Endodermal cell (in vitro differentiated cells): ENCODE data around the gene CYBB. TPM values are rescaled to one million over a fixed set of nuclear protein-coding genes. Genes with fewer than 3 reads are reported as not detected.

Experiments
- DNase-seq: peaks from one replicate; pipeline ENCODE4 v3.0.0-alpha.2; 2017
- H3K27ac ChIP-seq: 2 replicates; pipeline ENCODE4 v1.5.1; 2013; ENCODE audit warnings: mild to moderate bottlenecking, low read depth, low read length, moderate library complexity
- H3K27me3 ChIP-seq: 2 replicates; pipeline ENCODE4 v1.6.1; 2013; ENCODE audit warnings: mild to moderate bottlenecking, low read length, moderate library complexity; ENCODE audit not compliant: insufficient read depth, control insufficient read depth, poor library complexity, severe bottlenecking
- H3K36me3 ChIP-seq: 2 replicates; pipeline ENCODE4 v1.7.0; 2013; ENCODE audit warnings: mild to moderate bottlenecking, low read length, moderate library complexity; ENCODE audit not compliant: control insufficient read depth, insufficient read depth
- H3K4me1 ChIP-seq: one replicate; pipeline ENCODE4 v1.7.0; 2013; ENCODE audit warnings: low read length; ENCODE audit not compliant: control insufficient read depth, insufficient read depth
- H3K4me3 ChIP-seq: 2 replicates; pipeline ENCODE4 v1.5.1; 2013; ENCODE audit warnings: mild to moderate bottlenecking, low read length, moderate library complexity
- H3K9ac ChIP-seq: 2 replicates; pipeline ENCODE4 v1.6.1; 2013; ENCODE audit warnings: mild to moderate bottlenecking, low read length, moderate library complexity; ENCODE audit not compliant: poor library complexity, severe bottlenecking; ENCODE audit errors: extremely low read depth
- H3K9me3 ChIP-seq: 2 replicates; pipeline ENCODE4 v1.6.1; 2013; ENCODE audit warnings: mild to moderate bottlenecking, low read length, moderate library complexity; ENCODE audit not compliant: control insufficient read depth
- H3K27ac Mint-ChIP-seq: 2 replicates; pipeline ENCODE4 v1.8.0; 2020; ENCODE audit warnings: mixed read lengths
- H3K27me3 Mint-ChIP-seq: 2 replicates; pipeline ENCODE4 v1.8.0; 2021; ENCODE audit warnings: mild to moderate bottlenecking, mixed read lengths; ENCODE audit not compliant: insufficient read depth
- H3K36me3 Mint-ChIP-seq: 2 replicates; pipeline ENCODE4 v1.8.0; 2020; ENCODE audit warnings: low read depth, mixed read lengths
- H3K4me1 Mint-ChIP-seq: 2 replicates; pipeline ENCODE4 v1.8.0; 2020; ENCODE audit warnings: mixed read lengths
- H3K4me3 Mint-ChIP-seq: 2 replicates; pipeline ENCODE4 v1.8.0; 2020; ENCODE audit warnings: mild to moderate bottlenecking, moderate library complexity, mixed read lengths
- H3K9me3 Mint-ChIP-seq: 2 replicates; pipeline ENCODE4 v1.8.0; 2020; ENCODE audit warnings: mild to moderate bottlenecking, mixed read lengths
- WGBS, 2 experiments: methylation state at CpG; one replicate each; pipeline versions ENCODE4 v1.1.5 to v1.1.7; 2013; ENCODE audit warnings: missing lambda C conversion rate in 2 of 2, mixed read lengths in 1 of 2; ENCODE audit not compliant: insufficient coverage in 1 of 2, insufficient read length in 1 of 2; 5-methylcytosine and 5-hydroxymethylcytosine counted together
- total RNA-seq, 2 donors: library from RNA; stranded (reverse); fragmentation: NEBNext Ultra II Directional in 1 of 2; extraction: Animal tissue kit (Norgen Biotek cat#: 25700) in 1 of 2; gene quantifications; 2 replicates in 1 of 2; 3 replicates in 1 of 2; pipeline ENCODE4 v1.2.1, GENCODE V29; 2021
- TF ChIP-seq, protein P1 (sequence below): fragments of 200-600 bp; sonication (generic); conservative IDR thresholded peaks from 2 replicates; pipeline ENCODE4 v1.5.0; 2021; ENCODE audit warnings: antibody characterized with exemption, mild to moderate bottlenecking

The CYBB gene
- total RNA-seq, 2 donors from 2014 or later: not detected

DNA sequence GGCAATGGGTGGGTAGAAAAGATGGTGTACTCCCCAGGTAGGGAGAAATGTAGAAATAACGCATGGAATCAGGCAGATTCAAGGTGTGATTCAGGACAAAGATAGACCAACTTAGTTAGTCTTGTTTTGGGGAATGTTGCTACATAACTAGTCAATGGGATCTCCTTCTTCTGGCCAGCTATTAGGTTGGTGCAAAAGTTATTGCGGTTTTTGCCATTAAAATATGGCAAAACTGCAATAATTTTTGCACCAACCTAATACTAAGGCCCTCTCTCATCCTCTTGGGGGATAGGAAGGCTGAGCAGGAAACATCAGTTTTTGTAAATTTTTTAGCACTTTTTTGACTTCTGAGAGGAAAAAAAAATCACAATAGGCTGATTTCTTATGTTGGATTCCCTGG, 23.2 kb downstream of the CYBB start:
- DNase-seq: no peak
- no peak overlapping the region for H3K9ac ChIP-seq
- no peak overlapping the region for H3K4me3 Mint-ChIP-seq
- H3K27me3 Mint-ChIP-seq: no peaks in the 10 kb centered on the region
- H3K4me1 ChIP-seq: no peaks in the 10 kb centered on the region
- 100% methylated on average over 2 of the region's 2 CpGs; no CpG with 5 or more reads in 1 of the 2 experiments for WGBS, 2 experiments
- no peak overlapping the region for H3K27ac Mint-ChIP-seq
- H3K4me3 ChIP-seq: no peak overlapping the region
- H3K36me3 Mint-ChIP-seq: no peaks in the 10 kb centered on the region
- peaks cover 43% of the 10 kb centered on the region for H3K9me3 Mint-ChIP-seq
- no peaks in the 10 kb centered on the region for H3K9me3 ChIP-seq
- no peak overlapping the region for H3K27ac ChIP-seq
- H3K4me1 Mint-ChIP-seq: no peaks in the 10 kb centered on the region
- no peaks in the 10 kb centered on the region for H3K36me3 ChIP-seq
- TF ChIP-seq, protein P1, sequence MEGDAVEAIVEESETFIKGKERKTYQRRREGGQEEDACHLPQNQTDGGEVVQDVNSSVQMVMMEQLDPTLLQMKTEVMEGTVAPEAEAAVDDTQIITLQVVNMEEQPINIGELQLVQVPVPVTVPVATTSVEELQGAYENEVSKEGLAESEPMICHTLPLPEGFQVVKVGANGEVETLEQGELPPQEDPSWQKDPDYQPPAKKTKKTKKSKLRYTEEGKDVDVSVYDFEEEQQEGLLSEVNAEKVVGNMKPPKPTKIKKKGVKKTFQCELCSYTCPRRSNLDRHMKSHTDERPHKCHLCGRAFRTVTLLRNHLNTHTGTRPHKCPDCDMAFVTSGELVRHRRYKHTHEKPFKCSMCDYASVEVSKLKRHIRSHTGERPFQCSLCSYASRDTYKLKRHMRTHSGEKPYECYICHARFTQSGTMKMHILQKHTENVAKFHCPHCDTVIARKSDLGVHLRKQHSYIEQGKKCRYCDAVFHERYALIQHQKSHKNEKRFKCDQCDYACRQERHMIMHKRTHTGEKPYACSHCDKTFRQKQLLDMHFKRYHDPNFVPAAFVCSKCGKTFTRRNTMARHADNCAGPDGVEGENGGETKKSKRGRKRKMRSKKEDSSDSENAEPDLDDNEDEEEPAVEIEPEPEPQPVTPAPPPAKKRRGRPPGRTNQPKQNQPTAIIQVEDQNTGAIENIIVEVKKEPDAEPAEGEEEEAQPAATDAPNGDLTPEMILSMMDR: no peak
- H3K27me3 ChIP-seq: no peaks in the 10 kb centered on the region

DNA sequence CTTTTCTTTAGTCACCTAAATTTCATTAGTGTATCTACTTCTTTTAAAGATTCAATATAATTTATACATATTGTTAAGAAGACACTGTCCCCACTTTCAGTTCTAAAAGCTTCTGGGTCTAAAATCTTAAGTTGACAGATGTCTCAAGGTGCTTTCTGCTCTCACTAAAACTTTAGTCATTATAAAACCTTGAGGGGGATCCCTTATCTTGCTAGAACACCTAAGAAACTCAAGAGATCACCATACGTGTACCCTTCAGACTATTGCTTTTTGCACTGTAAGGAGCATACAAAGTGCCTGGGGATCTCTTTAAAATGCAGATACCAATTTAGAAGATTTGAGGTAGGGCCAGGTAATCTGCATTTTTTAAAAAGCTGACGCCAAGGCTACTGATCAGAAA, 30.1 kb downstream of the CYBB start:
- WGBS, 2 experiments: 93% methylated on average over 2 of the region's 2 CpGs; no CpG with 5 or more reads in 1 of the 2 experiments
- no peaks in the 10 kb centered on the region for H3K36me3 ChIP-seq
- Mint-ChIP-seq H3K4me3 (no peak overlapping the region), H3K27ac (no peak overlapping the region), H3K36me3 (no peaks in the 10 kb centered on the region), H3K27me3 (no peaks in the 10 kb centered on the region), H3K4me1 (peaks cover 12% of the 10 kb centered on the region), H3K9me3 (peaks cover 19% of the 10 kb centered on the region)
- no peak overlapping the region for H3K9ac ChIP-seq
- TF ChIP-seq, protein P1: no peak
- no peaks in the 10 kb centered on the region for H3K9me3 ChIP-seq
- peaks cover 3% of the 10 kb centered on the region for H3K4me1 ChIP-seq
- DNase-seq: no peak
- no peak overlapping the region for H3K27ac ChIP-seq
- no peak overlapping the region for H3K4me3 ChIP-seq
- no peaks in the 10 kb centered on the region for H3K27me3 ChIP-seq

DNA sequence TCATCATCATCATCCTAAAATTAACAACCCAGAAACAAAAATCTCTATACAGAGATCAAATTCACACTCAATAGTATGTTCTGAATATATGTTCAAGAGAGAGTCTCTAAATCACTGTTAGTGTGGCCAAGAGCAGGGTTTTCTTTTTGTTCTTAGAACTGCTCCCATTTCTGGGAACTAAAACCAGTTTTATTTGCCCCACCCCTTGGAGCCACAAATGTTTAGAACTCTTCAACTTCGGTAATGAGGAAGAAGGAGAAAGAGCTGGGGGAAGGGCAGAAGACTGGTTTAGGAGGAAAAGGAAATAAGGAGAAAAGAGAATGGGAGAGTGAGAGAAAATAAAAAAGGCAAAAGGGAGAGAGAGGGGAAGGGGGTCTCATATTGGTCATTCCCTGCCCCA, 32.3 kb downstream of the CYBB start:
- no peaks in the 10 kb centered on the region for H3K27me3 ChIP-seq
- Mint-ChIP-seq H3K36me3 (no peaks in the 10 kb centered on the region), H3K4me3 (no peak overlapping the region), H3K27me3 (no peaks in the 10 kb centered on the region), H3K27ac (no peak overlapping the region), H3K9me3 (peaks cover 15% of the 10 kb centered on the region), H3K4me1 (peaks cover 18% of the 10 kb centered on the region)
- WGBS, 2 experiments: 71% methylated on average over 1 of the region's 1 CpG; no CpG with 5 or more reads in 1 of the 2 experiments
- H3K27ac ChIP-seq: no peak overlapping the region
- H3K9me3 ChIP-seq: no peaks in the 10 kb centered on the region
- no peak overlapping the region for H3K9ac ChIP-seq
- H3K4me1 ChIP-seq: peaks cover 3% of the 10 kb centered on the region
- no peak for DNase-seq
- no peak overlapping the region for H3K4me3 ChIP-seq
- no peaks in the 10 kb centered on the region for H3K36me3 ChIP-seq
- TF ChIP-seq, protein P1: no peak
